Effector memory CD4-positive, alpha-beta T cell (primary cell): ENCODE measurements around the gene VCPKMT.

Source experiments
- DNase-seq, 3 donors: peaks; one replicate each; pipeline ENCODE4 v3.0.0-alpha.2; 2020
- H3K27ac ChIP-seq: 2 replicates; pipeline ENCODE4 v1.7.0; 2013; ENCODE audit warnings: mild to moderate bottlenecking, low read length, moderate library complexity; ENCODE audit not compliant: insufficient read depth, poor library complexity, severe bottlenecking
- H3K27me3 ChIP-seq: replicated peaks from 2 replicates; pipeline ENCODE4 v1.7.0; 2013; ENCODE audit warnings: mild to moderate bottlenecking, low read length; ENCODE audit not compliant: insufficient read depth, control insufficient read depth, poor library complexity, severe bottlenecking
- H3K36me3 ChIP-seq: 2 replicates; pipeline ENCODE4 v1.7.0; 2013; ENCODE audit warnings: mild to moderate bottlenecking, low read length, moderate library complexity; ENCODE audit not compliant: control insufficient read depth, insufficient read depth
- H3K4me1 ChIP-seq: 2 replicates; pipeline ENCODE4 v1.7.0; 2013; ENCODE audit warnings: low read length, mild to moderate bottlenecking; ENCODE audit not compliant: control insufficient read depth, insufficient read depth, poor library complexity, severe bottlenecking
- H3K4me3 ChIP-seq: 2 replicates; pipeline ENCODE4 v1.7.0; 2013; ENCODE audit warnings: low read length, low read depth, mild to moderate bottlenecking; ENCODE audit not compliant: insufficient read depth, poor library complexity, severe bottlenecking
- H3K9me3 ChIP-seq: 2 replicates; pipeline ENCODE4 v1.7.0; 2013; ENCODE audit warnings: mild to moderate bottlenecking, low read length, moderate library complexity; ENCODE audit not compliant: control insufficient read depth

Gene VCPKMT

DNA sequence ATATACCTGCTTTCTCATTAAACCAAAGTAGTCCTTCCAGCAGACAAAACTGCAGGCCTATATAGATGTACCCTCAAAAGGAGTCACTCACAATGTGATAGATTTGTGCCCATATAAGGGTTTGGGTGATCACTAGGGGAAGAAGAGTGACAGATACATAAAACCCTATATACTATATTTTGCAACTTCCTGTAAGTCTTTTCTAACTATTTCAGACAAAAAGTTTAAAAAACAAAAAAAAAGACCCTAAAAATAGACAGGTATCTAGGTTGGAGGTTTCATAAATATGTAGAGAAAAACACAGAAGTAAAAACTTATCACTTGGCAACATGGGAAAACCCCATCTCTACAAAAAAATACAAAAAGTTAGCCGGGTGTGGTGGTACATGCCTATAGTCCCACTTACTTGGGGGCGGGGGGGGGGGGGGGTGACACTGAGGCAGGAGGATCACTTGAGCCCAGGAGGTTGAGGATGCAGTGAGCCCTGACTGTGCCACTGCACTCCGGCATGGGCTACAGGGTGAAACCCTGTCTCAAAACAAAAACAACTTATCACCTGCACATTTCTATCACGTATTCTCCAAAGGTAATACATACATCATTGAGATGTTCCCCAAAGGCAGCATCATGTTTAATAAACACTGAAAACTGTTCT lies 2.9 kb downstream of the VCPKMT start:
- peaks cover 10% of the 10 kb centered on the region for H3K4me1 ChIP-seq
- peaks cover 41% of the 10 kb centered on the region for H3K36me3 ChIP-seq
- no peak overlapping the region for H3K4me3 ChIP-seq
- no peaks in the 10 kb centered on the region for H3K27me3 ChIP-seq
- no peak for DNase-seq
- no peaks in the 10 kb centered on the region for H3K9me3 ChIP-seq
- peak overlapping the region; percentile 38 for H3K27ac ChIP-seq

DNA sequence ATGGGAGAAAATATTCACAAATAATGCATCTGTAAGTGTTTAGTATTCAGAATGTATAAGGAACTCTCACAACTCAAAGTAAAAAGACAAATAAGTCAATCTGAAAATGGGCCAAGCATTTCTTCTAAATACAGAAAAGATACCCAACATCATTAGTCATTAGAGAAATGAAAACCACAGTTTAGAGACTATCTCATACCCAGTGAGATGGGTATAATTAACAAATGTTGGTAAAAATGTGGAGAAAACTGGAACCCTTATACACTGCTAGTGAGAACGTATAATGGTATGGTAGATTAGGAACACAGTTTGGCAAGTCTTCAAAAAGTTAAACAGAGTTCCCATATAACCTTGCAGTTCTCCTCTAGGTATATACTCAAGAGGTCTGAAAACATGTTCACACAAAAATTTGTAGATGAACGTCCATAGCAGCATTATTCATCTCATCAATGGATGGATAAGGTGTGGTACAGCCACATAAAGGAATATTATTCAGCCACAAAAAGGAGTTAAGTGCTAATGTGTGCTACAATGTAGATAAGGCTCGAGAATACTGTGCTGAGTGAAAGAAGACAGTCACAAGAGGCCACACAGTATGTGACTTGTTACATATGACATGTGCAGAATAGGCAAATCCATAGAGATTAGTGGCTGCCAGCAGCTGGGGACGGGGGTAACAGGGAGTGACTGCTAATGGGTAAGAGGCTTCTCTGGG lies 5.9 kb downstream of the VCPKMT start:
- H3K36me3 ChIP-seq = peaks cover 41% of the 10 kb centered on the region
- H3K27ac ChIP-seq = no peak overlapping the region
- H3K4me3 ChIP-seq = no peak overlapping the region
- DNase-seq = no peak
- H3K9me3 ChIP-seq = no peaks in the 10 kb centered on the region
- H3K4me1 ChIP-seq = peaks cover 1% of the 10 kb centered on the region
- no peaks in the 10 kb centered on the region for H3K27me3 ChIP-seq

DNA sequence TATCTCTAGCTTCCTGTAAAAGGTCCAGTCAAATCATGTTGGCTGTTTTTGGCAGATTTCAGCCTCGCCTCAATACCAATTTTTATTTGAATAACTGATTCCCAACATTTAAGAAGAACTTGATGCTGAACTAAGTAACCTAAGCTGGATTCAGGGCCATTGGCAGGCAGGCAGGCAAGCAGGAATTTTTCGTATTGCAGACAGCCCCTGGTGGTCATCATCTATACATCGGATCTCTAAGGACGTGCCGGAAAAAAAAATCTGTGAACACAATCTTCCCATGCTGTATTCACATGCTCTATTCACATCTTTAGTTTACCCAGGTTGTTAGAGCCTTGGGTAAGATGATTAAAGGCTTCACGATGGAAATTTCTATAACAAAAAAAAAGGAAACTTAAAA lies 7.0 kb downstream of the VCPKMT start:
- Histone ChIP-seq H3K27ac (no peak overlapping the region), H3K27me3 (no peaks in the 10 kb centered on the region), H3K4me1 (no peaks in the 10 kb centered on the region), H3K36me3 (peaks cover 38% of the 10 kb centered on the region), H3K9me3 (no peaks in the 10 kb centered on the region), H3K4me3 (no peak overlapping the region)
- no peak for DNase-seq

DNA sequence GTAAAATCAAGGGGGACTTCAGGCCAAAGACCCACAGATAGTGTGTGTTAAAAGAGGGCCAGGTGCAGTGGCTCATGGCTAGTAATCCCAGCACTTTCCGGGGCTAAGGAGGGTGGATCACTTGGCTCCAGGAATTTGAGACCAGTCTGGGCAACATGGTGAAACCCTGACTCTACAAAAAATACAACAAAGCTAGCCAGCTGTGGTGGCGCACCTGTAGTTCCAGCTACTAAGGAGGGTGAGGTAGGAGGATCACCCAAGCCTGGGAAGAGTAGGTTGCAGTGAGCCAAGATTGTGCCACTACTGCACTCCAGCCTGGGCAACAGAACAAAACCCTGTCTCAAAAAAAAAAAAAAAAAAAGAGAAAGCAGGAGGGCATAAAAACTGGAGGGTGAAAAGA lies 8.5 kb downstream of the VCPKMT start:
- Histone ChIP-seq H3K36me3 (peaks cover 32% of the 10 kb centered on the region), H3K9me3 (no peaks in the 10 kb centered on the region), H3K27ac (no peak overlapping the region), H3K27me3 (no peaks in the 10 kb centered on the region), H3K4me1 (no peaks in the 10 kb centered on the region), H3K4me3 (no peak overlapping the region)
- no peak for DNase-seq

DNA sequence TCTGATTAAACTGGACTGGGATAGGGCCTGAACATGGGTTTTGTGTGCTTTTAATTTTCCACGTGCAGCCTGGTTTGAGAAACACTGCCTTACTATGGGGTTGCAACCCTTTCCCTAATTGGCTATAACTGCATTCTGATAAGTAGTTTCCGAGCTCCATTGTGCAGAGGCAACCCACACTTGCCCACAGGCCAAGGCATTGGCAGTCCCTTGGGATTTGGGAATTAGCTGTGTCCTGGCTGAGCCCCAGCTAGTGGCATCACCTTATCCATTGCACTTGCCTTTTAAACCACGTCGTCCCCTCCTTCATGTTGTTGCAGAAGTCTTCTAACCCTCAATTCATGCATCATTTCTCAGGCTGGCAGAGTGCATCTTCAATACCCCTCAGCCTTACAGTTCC lies 10.2 kb downstream of the VCPKMT start:
- Histone ChIP-seq H3K4me1 (no peaks in the 10 kb centered on the region), H3K9me3 (no peaks in the 10 kb centered on the region), H3K36me3 (peaks cover 21% of the 10 kb centered on the region), H3K27ac (no peak overlapping the region), H3K27me3 (no peaks in the 10 kb centered on the region), H3K4me3 (no peak overlapping the region)
- no peak for DNase-seq

DNA sequence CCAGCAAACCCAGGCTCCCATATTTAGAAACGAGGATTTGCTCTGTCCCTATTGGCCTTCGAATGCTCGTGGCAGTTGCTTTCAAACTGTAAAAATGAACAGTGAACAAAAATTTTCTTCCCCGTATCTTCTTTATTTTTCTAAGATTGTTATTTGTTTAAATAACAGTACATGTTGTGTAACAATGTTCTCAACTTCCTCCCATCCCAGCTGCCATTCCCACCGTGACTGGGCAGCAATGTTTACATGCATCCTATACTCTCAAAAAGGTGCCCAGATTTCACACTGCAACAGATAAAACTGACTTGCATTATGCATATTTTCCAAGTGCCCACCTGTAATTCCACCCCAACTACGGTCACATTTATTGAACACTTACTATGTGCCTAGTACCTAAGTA lies 12.8 kb downstream of the VCPKMT start:
- H3K36me3 ChIP-seq = peaks cover 4% of the 10 kb centered on the region
- H3K4me1 ChIP-seq = no peaks in the 10 kb centered on the region
- H3K27ac ChIP-seq = no peak overlapping the region
- no peak for DNase-seq
- H3K9me3 ChIP-seq = no peaks in the 10 kb centered on the region
- no peaks in the 10 kb centered on the region for H3K27me3 ChIP-seq
- H3K4me3 ChIP-seq = no peak overlapping the region

DNA sequence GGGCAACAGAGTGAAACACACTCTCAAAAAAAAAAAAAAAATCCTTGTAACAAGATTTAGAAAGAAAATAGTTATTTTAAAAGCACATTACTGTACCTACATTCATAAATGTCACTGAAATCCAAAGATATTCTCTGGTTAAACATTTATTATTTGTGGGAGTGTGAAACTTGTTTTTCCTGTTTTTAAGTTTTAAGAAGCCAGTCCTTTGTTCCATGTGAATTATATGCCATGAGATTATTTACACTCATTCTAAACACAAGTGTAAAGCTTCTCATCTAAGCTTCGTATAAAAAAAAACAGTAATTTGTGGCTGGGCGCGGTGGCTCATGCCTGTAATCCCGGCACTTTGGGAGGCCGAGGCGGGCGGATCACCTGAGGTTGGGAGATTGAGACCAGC lies 15.0 kb downstream of the VCPKMT start:
- no peak overlapping the region for H3K4me3 ChIP-seq
- H3K9me3 ChIP-seq = no peaks in the 10 kb centered on the region
- DNase-seq = no peak
- H3K27me3 ChIP-seq = no peaks in the 10 kb centered on the region
- H3K4me1 ChIP-seq = peaks cover 7% of the 10 kb centered on the region
- no peak overlapping the region for H3K27ac ChIP-seq
- no peaks in the 10 kb centered on the region for H3K36me3 ChIP-seq

DNA sequence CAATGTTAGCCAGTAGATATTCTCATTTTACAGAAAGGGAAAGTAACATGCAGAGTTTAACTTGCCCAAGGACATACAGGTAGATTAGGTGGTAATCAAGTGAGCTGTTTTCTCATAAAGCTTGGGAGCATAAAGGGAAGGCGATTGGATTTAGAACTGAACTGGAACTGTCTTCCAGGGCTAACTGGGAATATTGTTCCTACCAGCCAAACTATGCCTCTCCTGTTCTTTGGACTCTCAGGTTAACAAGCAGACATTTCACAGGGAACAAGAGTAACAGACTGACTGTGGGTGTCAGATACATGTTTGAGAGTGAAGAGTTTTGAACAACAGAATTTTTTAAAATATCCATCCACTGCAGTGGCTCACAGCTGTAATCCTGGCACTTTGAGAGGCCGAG lies 15.6 kb downstream of the VCPKMT start:
- Histone ChIP-seq H3K27me3 (no peaks in the 10 kb centered on the region), H3K4me1 (peaks cover 13% of the 10 kb centered on the region), H3K27ac (no peak overlapping the region), H3K9me3 (no peaks in the 10 kb centered on the region), H3K36me3 (no peaks in the 10 kb centered on the region), H3K4me3 (no peak overlapping the region)
- DNase-seq = no peak

DNA sequence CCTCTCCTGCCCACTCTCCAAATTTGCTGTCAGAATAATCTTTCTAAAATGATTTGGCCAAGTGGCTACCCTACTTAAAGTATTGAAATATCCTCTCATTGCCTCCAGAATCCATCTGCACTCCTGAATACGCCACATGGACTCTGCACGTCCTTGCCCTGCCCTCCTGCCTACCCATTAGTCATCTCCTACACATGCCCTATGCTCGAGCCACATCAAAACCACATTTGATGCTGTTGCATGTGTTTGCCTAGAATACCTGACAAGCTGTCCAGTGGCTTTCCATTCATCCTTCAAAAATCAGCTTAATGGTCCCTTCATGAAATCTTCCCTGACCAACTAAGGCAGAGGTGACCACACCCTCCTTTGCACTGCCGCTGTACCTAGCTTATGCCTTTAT lies 17.0 kb downstream of the VCPKMT start:
- no peaks in the 10 kb centered on the region for H3K27me3 ChIP-seq
- no peaks in the 10 kb centered on the region for H3K36me3 ChIP-seq
- no peak for DNase-seq
- H3K9me3 ChIP-seq = no peaks in the 10 kb centered on the region
- peaks cover 20% of the 10 kb centered on the region for H3K4me1 ChIP-seq
- H3K4me3 ChIP-seq = no peak overlapping the region
- no peak overlapping the region for H3K27ac ChIP-seq

DNA sequence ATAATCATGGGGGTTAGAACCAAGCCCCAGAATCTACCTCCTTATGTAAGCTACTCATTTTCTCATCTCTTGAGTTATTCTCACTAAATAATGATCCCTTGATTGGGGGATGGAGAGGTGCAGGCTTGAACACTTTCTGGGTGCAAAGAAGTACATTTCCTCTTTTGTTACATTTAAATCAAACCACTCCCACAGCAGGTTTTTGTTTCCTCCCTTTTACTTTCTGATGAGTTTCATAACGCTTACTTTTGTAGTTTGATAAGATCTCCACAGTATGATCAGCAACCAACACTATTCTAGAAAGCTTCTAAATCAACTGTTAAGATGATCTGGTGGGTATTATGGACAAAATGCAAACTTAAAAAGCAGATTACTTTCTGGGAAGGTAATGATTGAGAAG lies 20.5 kb downstream of the VCPKMT start:
- Histone ChIP-seq H3K27ac (peak overlapping the region; percentile 58), H3K36me3 (no peaks in the 10 kb centered on the region), H3K4me1 (peaks cover 20% of the 10 kb centered on the region), H3K9me3 (no peaks in the 10 kb centered on the region), H3K4me3 (peak overlapping the region; percentile 24), H3K27me3 (no peaks in the 10 kb centered on the region)
- DNase-seq = no peak
